NB4 (cell line): ENCODE measurements around the gene CDK14.
"Not testable (repeated sequence)": the region's sequence is repeated elsewhere in the genome, so short reads cannot be mapped to it uniquely, and the experiment has no call there.

Experiments
- MYC ChIP-seq: IDR thresholded peaks from 2 replicates; pipeline ENCODE4 v1.6.1; 2011; ENCODE audit warnings: low read depth, low read length
- TF ChIP-seq, protein P1 (sequence below): IDR thresholded peaks from one replicate; pipeline ENCODE4 v1.5.1; 2012; ENCODE audit warnings: low read depth, low read length

DNA sequence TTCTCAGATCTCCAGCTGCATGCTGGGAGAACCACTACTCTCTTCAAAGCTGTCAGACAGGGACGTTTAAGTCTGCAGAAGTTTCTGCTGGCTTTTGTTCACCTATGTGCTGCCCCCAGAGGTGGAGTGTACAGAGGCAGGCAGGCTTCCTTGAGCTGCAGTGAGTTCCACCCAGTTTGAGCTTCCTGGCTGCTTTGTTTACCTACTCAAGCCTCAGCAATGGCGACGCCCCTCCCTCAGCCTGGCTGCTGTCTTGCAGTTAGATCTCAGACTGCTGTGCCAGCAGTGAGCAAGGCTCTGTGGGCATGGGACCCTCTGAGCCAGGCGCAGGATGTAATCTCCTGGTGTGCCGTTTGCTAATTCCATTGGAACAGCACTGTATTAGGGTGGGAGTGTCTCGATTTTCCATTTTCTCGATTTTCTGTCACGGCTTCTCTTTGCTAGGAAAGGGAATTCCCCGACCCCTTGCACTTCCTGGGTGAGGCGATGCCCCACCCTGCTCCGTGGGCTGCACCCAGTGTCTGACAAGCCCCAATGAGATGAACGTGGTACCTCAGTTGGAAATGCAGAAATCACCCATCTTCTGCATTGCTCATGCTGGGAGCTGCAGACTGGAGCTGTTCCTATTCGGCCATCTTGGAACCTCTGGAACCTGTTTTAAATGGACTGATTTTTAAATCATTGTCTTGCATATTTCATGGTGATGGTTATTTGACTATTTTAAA, 332.7 kb downstream of the CDK14 start:
- TF ChIP-seq MYC, result not testable (repeated sequence)
- TF ChIP-seq, protein P1, sequence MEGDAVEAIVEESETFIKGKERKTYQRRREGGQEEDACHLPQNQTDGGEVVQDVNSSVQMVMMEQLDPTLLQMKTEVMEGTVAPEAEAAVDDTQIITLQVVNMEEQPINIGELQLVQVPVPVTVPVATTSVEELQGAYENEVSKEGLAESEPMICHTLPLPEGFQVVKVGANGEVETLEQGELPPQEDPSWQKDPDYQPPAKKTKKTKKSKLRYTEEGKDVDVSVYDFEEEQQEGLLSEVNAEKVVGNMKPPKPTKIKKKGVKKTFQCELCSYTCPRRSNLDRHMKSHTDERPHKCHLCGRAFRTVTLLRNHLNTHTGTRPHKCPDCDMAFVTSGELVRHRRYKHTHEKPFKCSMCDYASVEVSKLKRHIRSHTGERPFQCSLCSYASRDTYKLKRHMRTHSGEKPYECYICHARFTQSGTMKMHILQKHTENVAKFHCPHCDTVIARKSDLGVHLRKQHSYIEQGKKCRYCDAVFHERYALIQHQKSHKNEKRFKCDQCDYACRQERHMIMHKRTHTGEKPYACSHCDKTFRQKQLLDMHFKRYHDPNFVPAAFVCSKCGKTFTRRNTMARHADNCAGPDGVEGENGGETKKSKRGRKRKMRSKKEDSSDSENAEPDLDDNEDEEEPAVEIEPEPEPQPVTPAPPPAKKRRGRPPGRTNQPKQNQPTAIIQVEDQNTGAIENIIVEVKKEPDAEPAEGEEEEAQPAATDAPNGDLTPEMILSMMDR, result not testable (repeated sequence)
